Measurements from ENCODE around the gene SLC17A8. TPM values are rescaled to one million over a fixed set of nuclear protein-coding genes. Genes with fewer than 3 reads are reported as not detected.

Gene SLC17A8
- total and polyA plus RNA-seq, 3 donors from 2014 or later = 0.08 to 0.37 (median 0.28) TPM

DNA sequence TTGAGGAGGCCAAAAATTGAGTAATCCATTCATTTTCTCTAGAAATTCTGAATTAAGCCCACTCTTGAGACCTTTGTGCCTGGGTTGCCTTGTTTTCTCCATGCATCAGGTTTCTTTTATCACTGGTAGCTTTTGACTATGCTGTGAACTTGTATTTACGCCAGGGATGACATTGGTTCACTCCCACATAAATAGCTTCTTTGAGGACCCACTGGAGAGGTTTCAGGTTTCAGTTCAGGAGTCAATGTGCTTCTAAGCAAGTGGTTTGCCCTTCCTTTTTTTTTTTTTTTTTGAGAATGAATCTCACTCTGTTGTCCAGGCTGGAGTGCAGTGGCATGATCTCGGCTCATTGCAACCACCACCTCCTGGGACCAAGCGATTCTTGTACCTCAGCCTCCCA, 10.2 kb upstream of the SLC17A8 start:
- TF ChIP-seq, protein P1, sequence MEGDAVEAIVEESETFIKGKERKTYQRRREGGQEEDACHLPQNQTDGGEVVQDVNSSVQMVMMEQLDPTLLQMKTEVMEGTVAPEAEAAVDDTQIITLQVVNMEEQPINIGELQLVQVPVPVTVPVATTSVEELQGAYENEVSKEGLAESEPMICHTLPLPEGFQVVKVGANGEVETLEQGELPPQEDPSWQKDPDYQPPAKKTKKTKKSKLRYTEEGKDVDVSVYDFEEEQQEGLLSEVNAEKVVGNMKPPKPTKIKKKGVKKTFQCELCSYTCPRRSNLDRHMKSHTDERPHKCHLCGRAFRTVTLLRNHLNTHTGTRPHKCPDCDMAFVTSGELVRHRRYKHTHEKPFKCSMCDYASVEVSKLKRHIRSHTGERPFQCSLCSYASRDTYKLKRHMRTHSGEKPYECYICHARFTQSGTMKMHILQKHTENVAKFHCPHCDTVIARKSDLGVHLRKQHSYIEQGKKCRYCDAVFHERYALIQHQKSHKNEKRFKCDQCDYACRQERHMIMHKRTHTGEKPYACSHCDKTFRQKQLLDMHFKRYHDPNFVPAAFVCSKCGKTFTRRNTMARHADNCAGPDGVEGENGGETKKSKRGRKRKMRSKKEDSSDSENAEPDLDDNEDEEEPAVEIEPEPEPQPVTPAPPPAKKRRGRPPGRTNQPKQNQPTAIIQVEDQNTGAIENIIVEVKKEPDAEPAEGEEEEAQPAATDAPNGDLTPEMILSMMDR (IDR thresholded peaks at IDR 0.05) = no peak
- no peak for TF ChIP-seq POLR2A (IDR thresholded peaks at IDR 0.05)
- Histone ChIP-seq H3K4me1 (no peaks in the 10 kb centered on the region), H3K27ac (no peak overlapping the region), H3K4me3 (no peak overlapping the region), H3K9me3 (no peaks in the 10 kb centered on the region), H3K27me3 (no peaks in the 10 kb centered on the region), H3K36me3 (ENCODE audit: low read depth, missing control alignments) (no peaks in the 10 kb centered on the region)
- DNase-seq = no peak
- intact Hi-C loops (cut with DNase I; ENCODE audit: low total_unique reads) = loop anchor here (5.0 kb wide), 1 partner anchor 211 kb away; no protein-coding TSS in a partner anchor
- WGBS, 2 donors = 80 to 82% methylated on average over 3 of the region's 3 CpGs

DNA sequence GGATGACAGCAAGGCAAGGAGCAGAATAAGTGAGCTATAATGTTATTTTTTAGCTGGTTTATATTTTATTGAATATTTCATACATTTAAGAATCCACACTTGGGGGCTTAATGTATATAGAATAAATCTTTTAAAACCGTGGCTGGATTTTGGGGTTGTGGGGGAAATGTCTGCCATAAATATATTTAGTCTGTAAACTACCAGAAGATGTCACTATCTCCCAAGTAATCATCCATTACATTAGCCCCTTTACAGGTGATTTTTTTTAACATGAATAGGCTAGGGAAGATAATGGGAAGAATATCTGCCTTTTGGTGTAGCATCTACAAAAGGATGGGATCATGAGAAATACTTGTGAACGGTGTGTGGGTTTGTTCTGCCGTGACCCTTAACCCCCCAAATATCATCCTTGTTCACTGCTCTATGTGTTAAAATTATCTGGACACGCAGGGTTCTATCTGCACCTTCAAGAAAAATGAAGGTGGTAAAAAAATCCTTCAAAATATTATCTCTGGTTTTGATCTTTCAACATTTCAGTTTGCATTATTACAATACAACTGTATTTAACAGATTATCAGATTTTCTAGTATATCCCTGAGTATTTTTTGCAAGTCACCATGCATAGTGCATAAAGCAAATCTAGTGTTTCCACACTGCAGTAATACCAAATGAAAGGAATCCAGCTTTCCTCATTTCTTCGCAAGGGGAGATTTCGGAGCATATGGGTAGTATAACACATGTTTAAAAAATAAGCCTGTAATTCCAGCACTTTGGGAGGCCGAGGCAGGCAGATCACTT, 8.0 kb upstream of the SLC17A8 start:
- intact Hi-C loops (cut with DNase I; ENCODE audit: low total_unique reads) = loop anchor here (5.0 kb wide), 1 partner anchor 208 kb away; no protein-coding TSS in a partner anchor
- Histone ChIP-seq H3K27me3 (no peaks in the 10 kb centered on the region), H3K27ac (no peak overlapping the region), H3K4me1 (no peaks in the 10 kb centered on the region), H3K36me3 (ENCODE audit: low read depth, missing control alignments) (no peaks in the 10 kb centered on the region), H3K4me3 (no peak overlapping the region), H3K9me3 (no peaks in the 10 kb centered on the region)
- TF ChIP-seq, protein P1 (IDR thresholded peaks at IDR 0.05) = peak in 1 of 3 experiments; percentile 18
- no peak for TF ChIP-seq POLR2A (IDR thresholded peaks at IDR 0.05)
- 76 to 78% methylated on average over 7 of the region's 7 CpGs for WGBS, 2 donors
- DNase-seq = no peak

DNA sequence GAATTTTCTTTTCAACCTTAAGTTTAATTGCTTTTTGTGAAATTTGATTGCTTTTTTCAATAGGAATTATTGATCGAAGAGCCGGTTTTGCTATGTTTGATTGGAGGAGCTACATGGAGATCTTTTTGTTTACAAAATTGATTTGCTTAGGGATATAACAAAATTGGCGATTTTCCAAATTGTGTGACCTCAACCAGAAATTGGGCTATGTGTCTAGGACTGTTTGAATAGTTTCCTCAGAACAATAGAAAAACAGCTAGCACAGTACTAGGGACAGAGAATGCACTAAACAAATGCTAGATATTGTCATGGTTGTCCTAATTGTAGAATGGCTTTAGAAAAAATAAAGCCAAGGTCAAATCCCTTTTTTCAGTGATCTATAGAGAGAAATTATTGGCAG, 2.4 kb downstream of the SLC17A8 start:
- Histone ChIP-seq H3K9me3 (no peaks in the 10 kb centered on the region), H3K4me3 (no peak overlapping the region), H3K27me3 (no peaks in the 10 kb centered on the region), H3K4me1 (no peaks in the 10 kb centered on the region), H3K27ac (no peak overlapping the region), H3K36me3 (ENCODE audit: low read depth, missing control alignments) (no peaks in the 10 kb centered on the region)
- WGBS, 2 donors = 72 to 73% methylated on average over 3 of the region's 3 CpGs
- no peak for DNase-seq
- TF ChIP-seq POLR2A (IDR thresholded peaks at IDR 0.05) = no peak
- TF ChIP-seq, protein P1 (IDR thresholded peaks at IDR 0.05) = no peak
- intact Hi-C loops (cut with DNase I; ENCODE audit: low total_unique reads) = no loop called here

DNA sequence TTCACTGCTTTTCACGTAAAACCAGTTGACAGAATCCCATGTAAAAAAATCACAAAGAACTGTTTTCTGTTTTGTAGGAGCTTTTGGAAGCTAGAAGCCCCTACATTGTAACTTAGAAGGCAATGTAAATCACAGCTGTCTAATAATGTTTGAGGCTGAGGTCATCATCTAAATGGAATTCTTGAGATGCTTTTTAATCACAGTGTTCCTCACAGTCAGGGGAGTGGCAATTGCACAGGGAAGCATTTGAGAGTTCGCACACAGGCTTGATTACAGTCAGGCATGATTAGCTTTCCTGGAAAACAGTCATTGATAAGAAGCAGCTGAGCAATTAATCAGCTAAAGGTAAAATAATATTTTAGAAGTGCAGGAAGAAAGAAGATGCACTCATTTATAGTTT, 2.9 kb downstream of the SLC17A8 start:
- DNase-seq = no peak
- Histone ChIP-seq H3K27me3 (no peaks in the 10 kb centered on the region), H3K27ac (no peak overlapping the region), H3K9me3 (no peaks in the 10 kb centered on the region), H3K36me3 (ENCODE audit: low read depth, missing control alignments) (no peaks in the 10 kb centered on the region), H3K4me3 (no peak overlapping the region), H3K4me1 (no peaks in the 10 kb centered on the region)
- no peak for TF ChIP-seq POLR2A (IDR thresholded peaks at IDR 0.05)
- TF ChIP-seq, protein P1 (IDR thresholded peaks at IDR 0.05) = no peak
- intact Hi-C loops (cut with DNase I; ENCODE audit: low total_unique reads) = no loop called here
- 64 to 70% methylated on average over 2 of the region's 2 CpGs for WGBS, 2 donors

DNA sequence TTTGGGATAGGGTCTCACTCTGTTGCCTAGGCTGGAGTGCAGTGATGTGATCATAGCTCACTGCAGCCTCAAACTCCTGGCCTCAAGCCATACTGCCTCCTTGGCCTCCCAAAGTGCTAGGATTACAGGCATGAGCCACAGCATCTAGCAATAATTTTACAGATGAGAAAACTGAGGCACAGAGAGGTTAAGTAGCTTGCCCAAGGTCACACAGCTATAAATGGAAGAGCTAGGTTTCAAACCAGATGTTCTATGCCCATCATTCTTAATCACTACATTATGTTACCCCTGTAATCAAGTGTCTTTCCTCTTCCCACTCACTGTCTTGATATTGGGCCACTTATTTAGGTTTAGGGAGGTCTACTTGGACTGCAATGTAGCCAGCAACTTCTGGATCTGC, 3.6 kb downstream of the SLC17A8 start:
- DNase-seq = no peak
- H3K27me3 ChIP-seq = no peaks in the 10 kb centered on the region
- H3K36me3 ChIP-seq (ENCODE audit: low read depth, missing control alignments) = no peaks in the 10 kb centered on the region
- no peaks in the 10 kb centered on the region for H3K9me3 ChIP-seq
- no peak for TF ChIP-seq POLR2A (IDR thresholded peaks at IDR 0.05)
- TF ChIP-seq, protein P1 (IDR thresholded peaks at IDR 0.05) = no peak
- no peak overlapping the region for H3K27ac ChIP-seq
- no peak overlapping the region for H3K4me3 ChIP-seq
- H3K4me1 ChIP-seq = no peaks in the 10 kb centered on the region
- intact Hi-C loops (cut with DNase I; ENCODE audit: low total_unique reads) = no loop called here

Measured in testis (tissue), 3 donors.